ENCODE results near the gene MARK2. TPM values are rescaled to one million over a fixed set of nuclear protein-coding genes. Genes with fewer than 3 reads are reported as not detected.

MARK2 gene
- total RNA-seq, 1 experiment from 2014 or later = 39.8 TPM

DNA sequence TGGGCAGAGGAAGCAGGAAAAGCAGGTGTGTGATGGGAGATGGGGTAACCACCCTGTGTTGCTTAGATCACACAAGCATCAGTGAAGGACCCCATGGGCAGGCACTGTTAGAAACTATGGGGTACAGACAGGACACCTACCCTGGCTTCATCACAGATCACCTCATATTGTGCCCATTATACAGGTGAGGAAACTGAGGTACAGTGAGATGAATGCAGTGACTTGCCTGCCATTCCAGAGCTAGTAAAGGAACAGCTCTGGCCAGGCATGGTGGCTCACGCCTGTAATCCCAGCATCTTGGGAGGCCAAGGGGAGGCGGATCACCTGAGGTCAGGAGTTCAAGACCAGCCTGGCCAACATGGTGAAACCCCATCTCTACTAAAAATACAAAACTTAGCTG lies 5.9 kb upstream of the MARK2 start:
- BruUV-seq (replicated peaks) = no TSS peak
- Histone ChIP-seq H4K20me1 (ENCODE audit: insufficient read depth) (no peaks in the 10 kb centered on the region), H3K27me3 (ENCODE audit: insufficient read depth, low read length) (no peaks in the 10 kb centered on the region), H3K9me2 (ENCODE audit: insufficient read depth) (no peaks in the 10 kb centered on the region), H3K4me3 (replicated peaks in 1 of 2; ENCODE audit: low read depth in 1 of 2, low read length in 2 of 2) (no peak overlapping the region), H2AFZ (ENCODE audit: low read depth, low read length, poor library complexity, severe bottlenecking) (no peak overlapping the region), H3K9me3 (ENCODE audit: control insufficient read depth in 1 of 2, insufficient read depth in 1 of 2, low read depth in 1 of 2, low read length in 2 of 2) (no peaks in the 10 kb centered on the region), H3K4me1 (ENCODE audit: control insufficient read depth in 1 of 2, insufficient read depth in 2 of 2, low read length in 2 of 2) (peaks cover 11 to 31% of the 10 kb centered on the region in 2 experiments; a peak in 3 of 4 replicates), H3K79me2 (ENCODE audit: insufficient read depth, low read length) (no peaks in the 10 kb centered on the region), H3K27ac (ENCODE audit: low read depth, low read length) (no peak overlapping the region), H3K9ac (ENCODE audit: low read length) (no peak overlapping the region), H3K36me3 (ENCODE audit: control insufficient read depth in 1 of 2, insufficient read depth in 2 of 2, low read length in 2 of 2) (peaks cover 0 to 2% of the 10 kb centered on the region in 2 experiments; a peak in 1 of 4 replicates), H3K4me2 (ENCODE audit: low read length) (no peak overlapping the region)
- RAD21 ChIA-PET (ENCODE audit: low non-redundant PET in 1 of 2, low total read pairs in 2 of 2, uncharacterized antibody in 2 of 2, unreplicated experiment in 2 of 2) = no interaction called here
- TF ChIP-seq, protein P1, sequence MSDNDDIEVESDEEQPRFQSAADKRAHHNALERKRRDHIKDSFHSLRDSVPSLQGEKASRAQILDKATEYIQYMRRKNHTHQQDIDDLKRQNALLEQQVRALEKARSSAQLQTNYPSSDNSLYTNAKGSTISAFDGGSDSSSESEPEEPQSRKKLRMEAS (IDR thresholded peaks at IDR 0.05) = no peak
- TF ChIP-seq ELF1 (IDR thresholded peaks at IDR 0.05; ENCODE audit: borderline replicate concordance, low read depth) (no peak), POLR2AphosphoS5 (IDR thresholded peaks at IDR 0.05; ENCODE audit: low read depth, low read length) (no peak), POLR2A (IDR thresholded peaks at IDR 0.05; ENCODE audit: borderline replicate concordance, extremely low read depth, insufficient read depth, insufficient read length) (no peak), CBX3 (IDR thresholded peaks at IDR 0.05; ENCODE audit: low read depth) (no peak), YY1 (IDR thresholded peaks at IDR 0.05; ENCODE audit: extremely low read depth, insufficient replicate concordance, low read depth, low read length) (no peak), EGR1 (IDR thresholded peaks at IDR 0.05; ENCODE audit: low read depth) (no peak), CEBPB (IDR thresholded peaks at IDR 0.05; ENCODE audit: low read depth) (no peak)
- TF ChIP-seq, protein P2, sequence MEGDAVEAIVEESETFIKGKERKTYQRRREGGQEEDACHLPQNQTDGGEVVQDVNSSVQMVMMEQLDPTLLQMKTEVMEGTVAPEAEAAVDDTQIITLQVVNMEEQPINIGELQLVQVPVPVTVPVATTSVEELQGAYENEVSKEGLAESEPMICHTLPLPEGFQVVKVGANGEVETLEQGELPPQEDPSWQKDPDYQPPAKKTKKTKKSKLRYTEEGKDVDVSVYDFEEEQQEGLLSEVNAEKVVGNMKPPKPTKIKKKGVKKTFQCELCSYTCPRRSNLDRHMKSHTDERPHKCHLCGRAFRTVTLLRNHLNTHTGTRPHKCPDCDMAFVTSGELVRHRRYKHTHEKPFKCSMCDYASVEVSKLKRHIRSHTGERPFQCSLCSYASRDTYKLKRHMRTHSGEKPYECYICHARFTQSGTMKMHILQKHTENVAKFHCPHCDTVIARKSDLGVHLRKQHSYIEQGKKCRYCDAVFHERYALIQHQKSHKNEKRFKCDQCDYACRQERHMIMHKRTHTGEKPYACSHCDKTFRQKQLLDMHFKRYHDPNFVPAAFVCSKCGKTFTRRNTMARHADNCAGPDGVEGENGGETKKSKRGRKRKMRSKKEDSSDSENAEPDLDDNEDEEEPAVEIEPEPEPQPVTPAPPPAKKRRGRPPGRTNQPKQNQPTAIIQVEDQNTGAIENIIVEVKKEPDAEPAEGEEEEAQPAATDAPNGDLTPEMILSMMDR (IDR thresholded peaks at IDR 0.05 in 2 of 3, conservative IDR thresholded peaks at IDR 0.05 in 1 of 3; ENCODE audit: borderline replicate concordance in 1 of 3, insufficient read depth in 1 of 3, low read depth in 2 of 3, low read length in 2 of 3) = no peak
- TF ChIP-seq, protein P3, sequence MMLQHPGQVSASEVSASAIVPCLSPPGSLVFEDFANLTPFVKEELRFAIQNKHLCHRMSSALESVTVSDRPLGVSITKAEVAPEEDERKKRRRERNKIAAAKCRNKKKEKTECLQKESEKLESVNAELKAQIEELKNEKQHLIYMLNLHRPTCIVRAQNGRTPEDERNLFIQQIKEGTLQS (IDR thresholded peaks at IDR 0.05) = no peak
- TF ChIP-seq, protein P4, sequence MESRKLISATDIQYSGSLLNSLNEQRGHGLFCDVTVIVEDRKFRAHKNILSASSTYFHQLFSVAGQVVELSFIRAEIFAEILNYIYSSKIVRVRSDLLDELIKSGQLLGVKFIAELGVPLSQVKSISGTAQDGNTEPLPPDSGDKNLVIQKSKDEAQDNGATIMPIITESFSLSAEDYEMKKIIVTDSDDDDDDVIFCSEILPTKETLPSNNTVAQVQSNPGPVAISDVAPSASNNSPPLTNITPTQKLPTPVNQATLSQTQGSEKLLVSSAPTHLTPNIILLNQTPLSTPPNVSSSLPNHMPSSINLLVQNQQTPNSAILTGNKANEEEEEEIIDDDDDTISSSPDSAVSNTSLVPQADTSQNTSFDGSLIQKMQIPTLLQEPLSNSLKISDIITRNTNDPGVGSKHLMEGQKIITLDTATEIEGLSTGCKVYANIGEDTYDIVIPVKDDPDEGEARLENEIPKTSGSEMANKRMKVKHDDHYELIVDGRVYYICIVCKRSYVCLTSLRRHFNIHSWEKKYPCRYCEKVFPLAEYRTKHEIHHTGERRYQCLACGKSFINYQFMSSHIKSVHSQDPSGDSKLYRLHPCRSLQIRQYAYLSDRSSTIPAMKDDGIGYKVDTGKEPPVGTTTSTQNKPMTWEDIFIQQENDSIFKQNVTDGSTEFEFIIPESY (IDR thresholded peaks at IDR 0.05; ENCODE audit: extremely low read depth, insufficient replicate concordance, low read length) = no peak
- intact Hi-C loops (cut with micrococcal nuclease) = loop anchor here (10.0 kb wide), 1 partner anchor 358 kb away; no protein-coding TSS in a partner anchor
- DNase-seq (ENCODE audit: low read depth, low spot score) (no peak), ATAC-seq (no peak)
- POLR2A ChIA-PET = no interaction called here
- CTCF ChIA-PET = no interaction called here
